HEK293T (cell line): Measurements from ENCODE around the gene TPSAB1.

ENCODE experiments used
- CTBP1 ChIP-seq: fragments of 450-650 bp; IDR thresholded peaks from 2 replicates; pipeline ENCODE4 v1.6.1; 2016; ENCODE audit warnings: borderline replicate concordance
- FOXM1 ChIP-seq: fragments of 450-650 bp; IDR thresholded peaks from 2 replicates; pipeline ENCODE4 v1.6.1; 2017; ENCODE audit warnings: mild to moderate bottlenecking, borderline replicate concordance
- L3MBTL2 ChIP-seq: fragments of 450-650 bp; conservative IDR thresholded peaks from 2 replicates; pipeline ENCODE4 v1.6.1; 2016; ENCODE audit warnings: mild to moderate bottlenecking
- SP1 ChIP-seq: fragments of 450-650 bp; IDR thresholded peaks from 2 replicates; pipeline ENCODE4 v1.6.1; 2017
- ZNF384 ChIP-seq: fragments of 450-650 bp; IDR thresholded peaks from 2 replicates; pipeline ENCODE4 v1.6.1; 2016

DNA sequence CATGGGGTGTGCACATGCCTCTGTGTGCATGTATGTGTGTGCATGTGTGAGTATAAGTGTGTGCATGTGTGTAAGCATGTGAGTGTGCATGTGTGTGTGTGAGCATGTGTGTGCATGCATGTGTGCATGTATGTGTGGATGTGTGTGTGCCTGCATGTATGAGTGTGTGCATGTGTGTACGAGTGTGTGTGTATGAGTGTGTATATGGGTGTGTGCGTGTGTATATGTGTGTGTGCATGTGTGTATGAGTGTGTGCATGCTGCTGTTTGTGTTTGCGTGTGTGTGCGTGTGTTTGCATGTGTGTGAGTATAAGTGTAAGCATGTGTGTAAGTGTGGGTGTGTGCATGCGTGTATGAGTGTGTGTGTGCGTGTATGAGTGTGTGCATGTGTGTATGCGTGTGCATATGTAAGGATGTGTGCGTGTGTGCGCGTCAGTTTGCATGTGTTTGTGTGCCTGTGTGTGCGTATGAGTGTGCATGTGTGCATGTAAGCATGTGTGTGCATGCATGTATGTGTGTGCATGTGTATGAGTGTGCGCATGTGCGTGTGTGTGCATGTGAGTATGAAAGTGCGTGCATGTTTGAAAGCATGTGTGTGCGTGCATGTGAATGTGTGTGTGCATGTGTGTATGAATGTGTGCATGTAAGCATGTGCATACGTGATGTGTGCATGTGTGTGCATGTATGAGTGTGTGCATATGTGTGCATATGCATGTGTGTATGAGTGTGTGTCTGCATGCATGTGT lies 24.0 kb downstream of the TPSAB1 start:
- TF ChIP-seq FOXM1, result no peak
- TF ChIP-seq ZNF384, result no peak
- no peak for TF ChIP-seq SP1
- no peak for TF ChIP-seq CTBP1
- TF ChIP-seq L3MBTL2, result no peak
